Fibroblast of mammary gland (primary cell): Measurements from ENCODE around the gene STARD10.
"Not testable (repeated sequence)": the region's sequence is repeated elsewhere in the genome, so short reads cannot be mapped to it uniquely, and the experiment has no call there.

ENCODE experiments used
- DNase-seq: peaks from one replicate; pipeline ENCODE4 v3.0.0-alpha.2; 2010; ENCODE audit warnings: low read depth
- H3K4me3 ChIP-seq: 2 replicates; pipeline ENCODE4 v1.5.1; 2011; ENCODE audit warnings: low read depth, mild to moderate bottlenecking, low read length, moderate library complexity; ENCODE audit not compliant: control insufficient read depth
- CTCF ChIP-seq: conservative IDR thresholded peaks from 2 replicates; pipeline ENCODE4 v1.5.1; 2011; ENCODE audit warnings: low read depth, low read length, inconsistent platforms; ENCODE audit not compliant: control insufficient read depth, insufficient read depth

STARD10 gene

GRCh38 chr11:72813740-72814285, 20.0 kb upstream of the STARD10 start:
- TF ChIP-seq CTCF: no peak
- peak overlapping the region; percentile 73 for H3K4me3 ChIP-seq
- DNase-seq: peak; percentile 68

- peak; percentile 67 for DNase-seq
- peak overlapping the region; percentile 73 for H3K4me3 ChIP-seq
- TF ChIP-seq CTCF: peak; percentile 75
These were observed 19.3 kb upstream of the STARD10 start for GRCh38 chr11:72812967-72813739.

GRCh38 chr11:72812604-72812966, 18.7 kb upstream of the STARD10 start:
- no peak for TF ChIP-seq CTCF
- no peak for DNase-seq
- peak overlapping the region; percentile 73 for H3K4me3 ChIP-seq

- not testable (repeated sequence) for DNase-seq, H3K4me3 ChIP-seq
These were observed 17.8 kb upstream of the STARD10 start for GRCh38 chr11:72811686-72812085.

- H3K4me3 ChIP-seq: no peak overlapping the region
- DNase-seq: no peak
- no peak for TF ChIP-seq CTCF
These were observed 14.5 kb upstream of the STARD10 start for GRCh38 chr11:72808331-72808798.

- DNase-seq: no peak
- TF ChIP-seq CTCF: no peak
- H3K4me3 ChIP-seq: no peak overlapping the region
These were observed 13.9 kb upstream of the STARD10 start for GRCh38 chr11:72807792-72808191.

GRCh38 chr11:72807021-72807693, 13.3 kb upstream of the STARD10 start:
- TF ChIP-seq CTCF: no peak
- H3K4me3 ChIP-seq: no peak overlapping the region
- no peak for DNase-seq

- not testable (repeated sequence) for DNase-seq, H3K4me3 ChIP-seq
These were observed 12.5 kb upstream of the STARD10 start for GRCh38 chr11:72806378-72806777.
